Neural crest cell (in vitro differentiated cells): ENCODE data around the gene NOL4L. TPM values are rescaled to one million over a fixed set of nuclear protein-coding genes. Genes with fewer than 3 reads are reported as not detected.

Experiments
- DNase-seq: peaks from one replicate; pipeline ENCODE4 v3.0.0; 2021; ENCODE audit warnings: low read depth, mixed read lengths, low spot score
- H3K27ac Mint-ChIP-seq: one replicate; pipeline ENCODE4 v1.8.0; 2021; ENCODE audit warnings: mild to moderate bottlenecking, mixed read lengths; ENCODE audit not compliant: unreplicated experiment
- H3K27me3 Mint-ChIP-seq: 2 replicates; pipeline ENCODE4 v1.8.0; 2021; ENCODE audit warnings: low read depth, mild to moderate bottlenecking, mixed read lengths
- H3K36me3 Mint-ChIP-seq: 2 replicates; pipeline ENCODE4 v1.8.0; 2021; ENCODE audit warnings: low read depth, mild to moderate bottlenecking, mixed read lengths
- H3K4me1 Mint-ChIP-seq: 2 replicates; pipeline ENCODE4 v1.8.0; 2021; ENCODE audit warnings: mixed read lengths
- H3K4me3 Mint-ChIP-seq: one replicate; pipeline ENCODE4 v1.8.0; 2021; ENCODE audit warnings: mild to moderate bottlenecking, mixed read lengths
- H3K9me3 Mint-ChIP-seq: 2 replicates; pipeline ENCODE4 v1.8.0; 2021; ENCODE audit warnings: mixed read lengths
- CTCF ChIP-seq: fragments of 200-600 bp; sonication (generic); conservative IDR thresholded peaks from 2 replicates; pipeline ENCODE4 v1.5.0; 2021; ENCODE audit warnings: antibody characterized with exemption, mild to moderate bottlenecking
- total RNA-seq: library from RNA; stranded (reverse); gene quantifications from 2 replicates; pipeline ENCODE4 v1.2.1, GENCODE V29; 2021

NOL4L gene
- total RNA-seq, 1 donor from 2014 or later, result 52.3 TPM

- Mint-ChIP-seq H3K4me3 (peak overlapping the region; percentile 79), H3K9me3 (no peaks in the 10 kb centered on the region), H3K27ac (peak overlapping the region; percentile 57), H3K4me1 (peaks cover 22% of the 10 kb centered on the region), H3K27me3 (peaks cover 7% of the 10 kb centered on the region), H3K36me3 (peaks cover 2% of the 10 kb centered on the region)
- peak; percentile 96 for DNase-seq
- TF ChIP-seq CTCF, result peak; percentile 100
These were observed 128.2 kb downstream of the NOL4L start for GRCh38 chr20:32456869-32457478.

GRCh38 chr20:32455901-32456701, 129.0 kb downstream of the NOL4L start:
- H3K36me3 Mint-ChIP-seq, result peaks cover 2% of the 10 kb centered on the region
- TF ChIP-seq CTCF, result no peak
- peak overlapping the region; percentile 31 for H3K4me3 Mint-ChIP-seq
- peaks cover 18% of the 10 kb centered on the region for H3K4me1 Mint-ChIP-seq
- no peaks in the 10 kb centered on the region for H3K9me3 Mint-ChIP-seq
- H3K27me3 Mint-ChIP-seq, result peaks cover 7% of the 10 kb centered on the region
- DNase-seq, result no peak
- H3K27ac Mint-ChIP-seq, result no peak overlapping the region

DNA sequence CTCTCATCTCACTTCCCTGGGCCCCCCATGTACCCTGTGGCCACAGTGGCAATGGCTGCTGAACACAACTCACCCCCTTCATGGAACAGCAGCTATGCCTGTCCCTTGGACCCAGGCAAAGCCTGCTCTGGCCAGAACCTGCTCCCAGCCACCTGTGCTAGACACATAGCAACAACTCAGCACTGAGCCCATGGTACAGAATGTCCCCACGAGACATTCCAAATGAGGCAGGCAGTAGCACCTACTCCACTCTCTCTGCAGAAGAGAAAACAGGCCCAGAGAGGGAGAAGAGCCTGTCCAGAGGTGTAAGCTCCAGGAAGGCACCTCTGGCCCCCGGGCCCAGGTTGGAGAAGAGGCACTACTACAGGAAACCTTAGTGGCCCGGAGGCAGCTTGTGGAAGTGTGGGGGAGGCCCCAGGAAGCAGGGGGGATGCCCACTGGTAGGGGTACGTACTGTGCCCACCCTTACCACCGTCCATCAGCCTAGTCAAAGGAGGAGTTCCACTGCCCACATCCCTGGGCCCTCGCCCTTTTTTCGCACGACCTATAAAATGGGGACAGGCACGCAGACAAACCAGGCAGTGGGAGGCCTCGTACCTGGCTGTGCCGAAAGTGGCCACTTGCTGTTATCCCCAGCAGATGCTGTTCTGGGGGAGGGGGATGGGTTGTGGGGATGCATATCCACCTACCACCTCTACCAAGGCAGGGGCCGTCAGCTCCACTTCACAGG, 129.8 kb downstream of the NOL4L start:
- no peak for DNase-seq
- Mint-ChIP-seq H3K36me3 (peaks cover 2% of the 10 kb centered on the region), H3K27ac (no peak overlapping the region), H3K27me3 (peaks cover 8% of the 10 kb centered on the region), H3K4me3 (peak overlapping the region; percentile 57), H3K4me1 (peaks cover 19% of the 10 kb centered on the region), H3K9me3 (no peaks in the 10 kb centered on the region)
- TF ChIP-seq CTCF, result no peak

DNA sequence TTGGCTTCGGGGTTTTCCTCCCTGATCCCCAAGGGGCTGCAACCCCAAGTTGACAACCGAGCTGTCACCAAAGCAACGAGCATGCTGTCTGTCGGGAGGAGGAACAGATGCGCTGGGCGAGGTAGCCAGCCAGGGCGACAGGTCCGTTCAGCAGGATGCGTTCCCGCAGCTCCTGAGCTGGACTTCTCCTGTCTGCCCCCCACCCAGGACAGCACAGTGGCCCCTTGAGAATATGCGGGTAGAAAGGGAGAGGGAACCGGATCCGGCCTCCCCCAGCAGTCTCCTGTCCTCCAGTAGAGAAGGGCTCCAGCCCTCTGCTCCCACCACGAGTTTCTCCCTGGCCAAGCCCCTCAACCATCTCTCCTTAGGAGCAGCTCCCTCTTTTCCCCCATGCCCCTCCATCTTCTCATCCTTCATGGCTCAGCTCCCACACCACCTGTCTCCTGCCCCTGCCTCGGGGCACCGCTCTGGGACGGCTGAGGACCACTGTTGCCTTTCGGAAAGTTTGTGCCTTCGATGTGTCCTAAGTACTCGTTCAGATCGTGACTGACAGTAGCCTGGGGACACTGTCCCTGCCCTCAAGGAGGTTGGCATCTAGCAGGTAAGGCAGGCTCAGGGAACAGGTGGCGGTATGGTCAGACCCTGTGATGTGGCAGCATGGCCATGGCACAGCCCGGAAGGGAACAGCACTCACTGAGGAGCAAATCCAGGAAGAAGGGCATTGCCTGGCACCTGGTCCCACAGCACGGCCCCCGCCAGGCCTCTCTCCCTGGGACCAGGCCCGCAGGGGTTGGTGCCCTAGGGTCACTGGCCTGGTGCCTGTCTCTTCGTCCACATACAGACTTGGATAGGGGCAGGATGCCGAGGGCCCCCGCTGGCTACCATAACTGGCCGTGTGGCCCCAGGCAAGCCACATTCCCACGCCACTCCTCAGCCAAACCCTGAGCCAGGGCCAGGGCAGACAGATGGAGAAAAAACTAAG, 130.7 kb downstream of the NOL4L start:
- no peaks in the 10 kb centered on the region for H3K9me3 Mint-ChIP-seq
- H3K27ac Mint-ChIP-seq, result no peak overlapping the region
- H3K4me1 Mint-ChIP-seq, result peaks cover 25% of the 10 kb centered on the region
- H3K27me3 Mint-ChIP-seq, result peaks cover 14% of the 10 kb centered on the region
- H3K36me3 Mint-ChIP-seq, result peaks cover 2% of the 10 kb centered on the region
- no peak for TF ChIP-seq CTCF
- no peak for DNase-seq
- H3K4me3 Mint-ChIP-seq, result peak overlapping the region; percentile 63
